AML-193 (cell line): Measurements from ENCODE around the gene KCNG1.
A peak's percentile ranks its signal among the peaks of the same experiment; 100 is the strongest.

Source experiments
- DNase-seq, 2 experiments: peaks; one replicate each; lab custom pipeline; 2025; lab: John Stamatoyannopoulos, UW

Gene KCNG1

DNA sequence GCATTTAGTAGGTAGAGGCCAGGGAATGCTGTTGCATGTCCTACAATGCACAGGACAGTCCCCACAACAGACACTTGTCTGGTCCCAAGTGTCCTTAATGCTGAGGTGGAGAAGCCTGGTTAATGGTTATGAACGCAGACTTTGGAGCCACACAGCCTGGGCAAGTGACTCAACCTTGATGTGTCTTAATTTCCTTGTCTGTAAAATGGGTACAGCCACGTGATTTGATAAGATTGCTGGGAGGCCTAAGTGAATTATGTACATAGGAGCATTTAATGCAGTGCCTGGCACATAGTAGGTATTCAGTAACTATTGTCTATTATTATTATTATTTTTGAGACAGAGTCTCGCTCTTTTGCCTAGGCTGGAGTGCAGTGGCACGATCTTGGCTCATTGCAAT, 11.4 kb downstream of the KCNG1 start:
- DNase-seq: no peak

DNA sequence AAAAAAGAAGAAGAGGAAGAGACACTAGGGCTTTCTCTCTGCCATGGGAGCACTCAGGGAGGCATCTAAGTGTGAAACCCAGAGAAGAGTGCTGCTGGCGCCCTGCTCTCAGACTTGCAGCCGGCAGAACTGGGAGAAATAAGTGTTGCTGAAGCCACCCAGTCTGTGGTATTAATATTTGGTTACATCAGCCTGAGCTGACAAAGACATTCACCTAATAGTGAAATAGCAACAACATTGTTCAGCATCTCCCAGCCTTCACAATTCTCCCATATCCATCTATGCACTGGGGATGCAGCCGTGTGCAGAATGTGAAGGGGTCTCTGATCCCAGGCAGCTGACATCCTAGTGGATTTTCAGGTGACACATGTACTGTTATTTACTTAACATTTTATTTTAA, 12.0 kb downstream of the KCNG1 start:
- no peak for DNase-seq

DNA sequence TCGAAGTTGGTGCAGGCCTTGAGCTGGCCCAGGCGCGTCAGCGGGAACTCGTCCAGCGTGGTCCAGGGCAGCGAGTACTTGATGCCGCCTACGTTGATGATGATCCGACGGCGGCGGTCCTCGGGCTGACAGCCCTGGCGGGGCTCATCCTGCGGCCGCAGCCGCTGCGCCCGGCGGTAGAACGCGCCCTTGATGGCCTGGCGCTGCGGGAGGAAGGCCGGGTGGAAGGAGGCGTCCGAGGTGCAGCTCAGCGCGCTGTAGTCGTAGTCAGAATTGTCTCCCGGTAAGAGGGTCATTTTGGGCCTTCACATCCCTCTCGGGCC, 12.9 kb downstream of the KCNG1 start:
- DNase-seq: no peak

DNA sequence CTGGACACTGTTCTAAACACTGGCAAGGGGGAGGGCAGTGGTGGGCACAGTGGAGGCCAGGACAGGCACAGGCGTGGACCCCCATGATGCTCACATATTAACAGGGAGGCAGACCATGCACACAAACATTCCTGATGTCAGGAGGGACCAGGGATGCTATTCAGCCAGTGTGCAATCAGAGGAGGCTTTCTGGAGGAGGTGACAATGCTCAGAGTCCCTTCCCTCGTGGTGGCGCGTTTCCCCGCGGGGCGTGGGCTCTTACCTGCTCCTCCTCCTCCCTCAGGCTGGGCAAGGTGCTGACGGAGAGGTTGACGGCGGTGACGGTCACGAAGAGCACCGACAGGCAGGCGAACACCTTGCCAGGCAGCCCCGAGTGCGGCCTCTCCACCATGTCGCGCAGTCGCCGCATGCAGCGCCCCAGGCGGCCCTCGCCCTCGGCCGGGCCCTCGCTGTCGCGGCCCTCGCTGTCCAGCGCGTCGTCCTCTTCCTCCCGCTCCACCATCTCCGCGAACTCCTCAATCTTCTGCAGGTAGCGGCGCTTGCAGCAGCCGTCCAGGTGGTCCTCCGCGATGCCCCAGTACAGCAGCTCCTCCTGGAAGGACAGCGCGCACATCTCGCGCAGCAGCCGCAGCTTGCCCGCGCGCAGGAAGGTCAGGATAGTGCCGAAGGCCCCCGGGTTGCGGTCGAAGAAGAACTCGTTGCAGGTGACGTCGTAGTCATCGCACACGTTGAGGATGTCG, 13.4 kb downstream of the KCNG1 start:
- DNase-seq: no peak

DNA sequence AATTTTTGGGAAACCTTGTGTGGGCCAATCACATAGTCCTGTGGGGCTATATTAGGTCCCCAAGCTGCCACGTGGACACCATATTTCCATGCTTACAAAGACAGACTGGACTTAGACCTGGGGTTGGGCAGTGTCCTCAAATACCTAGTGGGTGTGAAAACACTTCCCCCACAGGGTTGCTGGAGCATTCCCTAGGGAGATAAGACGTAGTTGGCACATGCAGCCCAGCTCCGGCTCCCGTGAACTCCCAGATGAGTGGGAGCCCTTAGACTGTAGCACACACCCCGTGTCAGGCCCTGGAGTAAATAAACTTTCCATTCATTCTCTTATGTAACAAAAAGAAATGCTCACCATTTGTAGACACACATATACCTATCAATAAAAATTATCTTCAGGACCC, 14.2 kb downstream of the KCNG1 start:
- no peak for DNase-seq

DNA sequence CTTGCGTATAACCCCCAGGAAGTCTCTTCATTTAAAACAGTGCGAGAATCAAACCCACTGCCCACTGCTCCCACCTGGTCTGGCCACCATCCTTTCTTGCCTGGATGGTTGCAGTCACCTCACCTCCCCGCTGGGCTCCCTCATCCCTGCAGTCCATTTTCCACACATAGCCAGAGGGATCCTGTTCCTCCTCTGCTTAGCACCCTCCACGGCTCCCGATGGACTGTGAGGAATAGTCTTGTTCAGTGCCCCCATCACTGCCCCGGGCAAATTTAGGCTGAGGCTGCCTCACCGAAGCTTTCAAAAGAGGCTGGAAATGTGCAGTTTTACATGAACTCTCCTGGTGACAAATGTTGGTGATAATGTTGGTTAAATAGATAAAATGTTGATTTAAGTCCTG, 17.7 kb downstream of the KCNG1 start:
- no peak for DNase-seq

DNA sequence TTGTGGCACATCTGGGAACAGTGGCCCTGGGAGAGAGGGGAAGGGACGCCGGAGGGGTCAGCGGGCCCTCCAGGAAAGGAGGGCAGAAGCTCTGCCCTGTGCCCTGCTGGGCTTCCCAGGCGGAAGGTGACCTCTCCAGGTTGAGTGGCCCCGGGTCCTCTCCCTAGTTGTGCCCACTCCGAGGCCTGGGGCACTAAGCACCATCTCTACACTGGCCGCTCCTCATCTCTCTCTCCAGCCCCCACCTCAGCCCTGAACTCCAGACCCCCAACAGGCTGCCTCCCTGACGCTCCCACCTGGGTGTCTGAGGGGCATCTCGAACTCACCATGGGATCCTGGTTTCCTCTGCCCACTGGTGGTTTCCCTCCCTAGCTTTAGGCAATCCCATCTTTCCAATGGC, 18.1 kb downstream of the KCNG1 start:
- no peak for DNase-seq

DNA sequence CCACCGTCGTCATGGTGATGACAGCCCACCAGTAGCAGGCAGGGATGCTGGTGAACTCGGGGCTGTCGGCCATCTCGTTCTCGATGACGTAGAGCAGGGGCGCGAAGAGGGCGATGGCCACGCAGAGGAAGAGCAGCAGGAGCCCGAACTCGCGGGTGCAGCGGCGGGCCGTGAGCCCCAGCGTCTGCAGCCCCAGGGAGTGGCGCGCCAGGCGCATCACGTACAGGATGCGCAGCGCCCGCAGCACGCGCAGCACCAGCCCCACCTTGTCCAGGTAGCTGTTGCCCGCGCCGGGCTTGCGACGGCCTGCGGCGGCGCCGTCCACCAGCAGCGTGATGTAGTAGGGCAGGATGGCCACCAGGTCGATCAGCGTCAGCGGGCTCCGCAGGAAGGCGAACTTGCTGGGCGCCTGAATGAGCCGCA, 18.6 kb downstream of the KCNG1 start:
- no peak for DNase-seq

DNA sequence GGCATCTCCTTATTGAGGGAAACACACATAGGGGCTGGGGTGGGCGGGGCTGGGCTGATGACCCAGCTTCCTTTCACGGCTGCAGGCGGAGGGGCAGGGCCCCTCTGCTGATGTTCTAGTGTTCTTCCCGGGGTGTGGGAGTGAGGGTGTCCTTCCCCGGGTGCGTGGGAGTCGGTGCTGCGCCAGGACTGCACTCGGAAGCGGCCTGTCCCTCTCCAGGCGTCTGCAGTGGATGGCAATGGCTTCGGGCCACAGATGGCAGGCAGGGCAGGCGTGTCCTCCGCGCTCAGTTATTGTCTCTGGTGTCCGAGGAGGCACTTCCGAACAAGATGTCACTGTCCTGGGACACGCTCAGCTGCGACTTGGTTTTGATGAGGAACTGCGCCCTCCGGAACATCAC, 19.2 kb downstream of the KCNG1 start:
- no peak for DNase-seq

DNA sequence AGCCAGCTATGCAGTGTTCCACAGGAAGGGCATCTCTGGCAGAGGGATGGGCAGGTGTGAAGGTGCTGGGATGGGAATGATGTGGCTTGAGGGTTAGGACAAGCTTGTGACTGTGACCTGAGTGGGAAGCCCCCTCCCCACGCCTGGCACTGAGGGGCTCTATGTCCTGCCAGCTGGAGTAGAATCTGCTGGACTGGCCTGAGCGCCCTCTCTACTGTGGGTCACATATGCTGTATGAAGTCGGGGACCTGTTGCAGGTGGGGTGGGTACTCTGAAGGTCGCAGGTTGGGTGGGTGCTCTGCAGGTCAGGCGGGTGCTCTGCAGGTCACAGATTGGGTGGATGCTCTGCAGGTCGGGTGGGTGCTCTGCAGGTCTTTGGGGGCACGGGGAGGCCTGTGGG, 20.3 kb downstream of the KCNG1 start:
- DNase-seq: no peak

DNA sequence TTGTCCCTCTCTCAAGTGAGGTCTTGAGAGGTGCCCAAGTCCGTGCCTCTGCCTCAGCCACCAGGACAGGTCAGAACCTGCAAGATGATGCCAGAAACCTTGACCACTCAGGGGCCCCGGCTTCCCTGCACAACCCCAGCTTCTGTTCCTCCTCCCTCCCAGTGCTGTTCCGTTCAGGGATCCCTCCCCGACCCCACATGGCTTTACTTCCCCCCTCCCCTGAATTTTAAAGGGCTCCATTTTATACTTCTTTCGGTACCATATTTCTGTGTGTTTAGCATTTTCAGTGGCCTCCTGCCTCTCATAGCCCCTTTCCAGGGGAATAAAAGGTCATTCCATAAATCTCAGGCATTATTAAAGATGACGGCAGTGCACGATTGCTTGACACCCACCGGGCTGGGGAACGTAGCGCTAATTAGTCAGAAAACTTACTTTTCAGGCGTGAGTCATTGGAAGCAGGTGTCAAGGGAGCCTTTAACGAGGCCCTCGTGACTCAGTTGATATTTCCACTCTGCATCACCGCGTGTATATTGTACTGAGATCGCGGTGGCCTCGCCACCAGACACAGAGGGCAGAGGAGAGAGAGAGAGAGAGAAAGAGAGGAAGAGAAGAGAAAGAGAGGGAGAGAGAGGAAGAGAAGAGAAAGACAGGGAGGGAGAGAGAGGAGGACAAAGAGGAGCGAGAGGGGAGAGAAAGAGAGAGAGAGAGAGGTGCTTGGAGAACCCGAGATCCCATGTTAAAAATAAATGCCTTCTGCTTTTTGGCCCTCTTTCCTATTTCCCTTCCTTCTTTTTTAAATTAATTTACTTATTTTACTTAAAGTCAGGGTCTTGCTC, 21.3 kb downstream of the KCNG1 start:
- no peak for DNase-seq

DNA sequence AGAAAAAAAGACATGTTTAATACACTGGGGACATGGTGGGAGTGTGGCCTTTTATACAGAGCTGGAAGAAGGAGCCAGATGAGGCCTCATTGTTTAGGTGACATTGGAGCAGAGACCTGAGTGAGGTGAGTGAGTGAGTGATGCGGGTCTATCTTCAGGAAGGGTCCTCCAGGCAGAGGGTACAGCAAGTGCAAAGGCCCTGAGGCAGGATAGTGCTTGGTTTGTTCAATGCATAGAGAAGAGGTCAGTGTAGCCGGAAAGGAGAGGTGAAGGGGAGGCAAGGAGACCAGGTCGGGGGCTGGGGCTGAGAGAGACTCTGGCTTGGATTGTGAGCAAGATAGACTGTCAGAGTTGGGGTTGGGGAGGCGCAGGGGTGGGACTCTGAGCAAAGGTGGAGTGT, 23.6 kb downstream of the KCNG1 start:
- no peak for DNase-seq

DNA sequence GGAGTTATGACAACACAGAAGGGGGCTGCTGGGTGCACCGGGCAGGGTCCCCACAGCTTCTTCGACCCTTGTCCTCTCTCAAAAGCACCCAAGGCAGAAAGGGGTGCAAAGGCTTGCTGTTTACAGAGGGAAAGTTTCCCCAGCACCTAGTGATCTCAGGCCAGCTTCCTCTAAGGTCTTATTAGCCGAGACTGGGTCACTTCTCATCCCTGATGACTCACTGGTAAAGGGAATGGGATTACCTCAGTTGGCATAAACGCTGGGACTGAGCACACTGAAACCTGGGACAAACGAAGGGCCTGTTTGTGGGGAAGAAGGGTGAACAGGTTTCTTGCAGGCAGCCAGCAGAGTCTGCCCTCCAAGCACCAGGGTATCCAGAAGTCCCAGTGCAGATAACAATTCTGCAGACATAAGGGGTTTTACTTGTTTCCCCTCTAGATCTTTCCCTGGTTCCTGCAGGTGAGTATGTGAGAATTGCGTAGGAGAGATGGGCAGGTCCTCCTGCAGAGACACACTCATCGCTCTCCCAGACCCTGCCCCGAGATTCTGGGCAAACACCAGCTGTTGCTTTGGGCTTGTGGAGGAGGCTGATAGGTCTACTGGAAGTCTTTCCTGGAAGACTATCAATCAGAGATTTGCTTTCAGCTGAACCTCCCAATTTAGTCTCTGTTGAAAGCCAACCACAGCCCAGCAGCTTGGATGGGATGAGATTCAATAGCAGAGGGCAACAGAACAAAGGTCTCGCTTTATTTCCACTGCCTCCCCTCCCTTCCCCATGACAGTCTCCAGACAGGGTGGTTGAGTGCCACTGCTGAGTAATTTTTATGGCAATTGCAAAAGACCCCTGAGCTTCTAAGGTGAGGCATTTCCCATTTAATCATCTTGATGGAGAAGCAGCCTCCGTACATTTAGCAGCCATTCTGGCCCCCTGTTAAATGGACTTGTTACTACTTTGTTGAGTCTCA, 25.7 kb downstream of the KCNG1 start:
- DNase-seq: no peak

DNA sequence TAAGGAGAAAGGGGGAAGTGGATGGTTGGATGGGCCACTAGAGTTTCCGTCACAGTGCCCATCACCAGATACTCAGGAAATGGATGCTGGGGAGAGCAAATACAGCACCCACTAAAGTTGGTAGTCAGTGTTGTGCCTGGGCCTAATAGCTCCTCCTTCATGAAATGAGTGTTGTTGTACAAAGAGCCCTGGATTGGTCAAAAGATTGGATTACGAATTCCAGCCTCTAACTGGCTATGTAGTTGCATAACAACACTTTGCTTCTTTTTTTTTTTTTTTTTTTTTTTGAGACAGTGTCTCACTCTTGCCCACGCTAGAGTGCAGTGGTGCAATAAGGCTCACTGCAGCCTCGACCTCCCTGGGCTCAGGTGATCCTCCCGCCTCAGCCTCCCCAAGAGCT, 27.4 kb downstream of the KCNG1 start:
- no peak for DNase-seq

DNA sequence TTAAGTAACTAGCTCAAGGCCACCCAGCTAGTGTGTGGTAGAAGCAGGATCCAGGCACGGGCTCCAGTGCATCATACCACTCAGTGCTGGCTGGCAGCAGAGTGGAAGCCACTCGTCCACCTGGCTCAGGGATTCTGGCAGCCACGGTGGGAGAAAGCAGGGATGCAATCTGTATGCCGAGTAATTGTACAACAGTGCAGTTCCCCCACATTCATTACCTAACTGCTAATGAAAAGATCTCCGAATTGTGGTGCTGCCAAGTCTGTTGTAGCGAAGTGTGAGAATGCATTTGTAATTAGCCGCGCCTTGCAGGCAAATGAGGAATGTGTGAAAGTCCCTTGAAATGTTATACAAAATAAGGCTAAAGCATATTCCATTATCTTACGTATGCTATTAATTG, 29.0 kb downstream of the KCNG1 start:
- no peak for DNase-seq

DNA sequence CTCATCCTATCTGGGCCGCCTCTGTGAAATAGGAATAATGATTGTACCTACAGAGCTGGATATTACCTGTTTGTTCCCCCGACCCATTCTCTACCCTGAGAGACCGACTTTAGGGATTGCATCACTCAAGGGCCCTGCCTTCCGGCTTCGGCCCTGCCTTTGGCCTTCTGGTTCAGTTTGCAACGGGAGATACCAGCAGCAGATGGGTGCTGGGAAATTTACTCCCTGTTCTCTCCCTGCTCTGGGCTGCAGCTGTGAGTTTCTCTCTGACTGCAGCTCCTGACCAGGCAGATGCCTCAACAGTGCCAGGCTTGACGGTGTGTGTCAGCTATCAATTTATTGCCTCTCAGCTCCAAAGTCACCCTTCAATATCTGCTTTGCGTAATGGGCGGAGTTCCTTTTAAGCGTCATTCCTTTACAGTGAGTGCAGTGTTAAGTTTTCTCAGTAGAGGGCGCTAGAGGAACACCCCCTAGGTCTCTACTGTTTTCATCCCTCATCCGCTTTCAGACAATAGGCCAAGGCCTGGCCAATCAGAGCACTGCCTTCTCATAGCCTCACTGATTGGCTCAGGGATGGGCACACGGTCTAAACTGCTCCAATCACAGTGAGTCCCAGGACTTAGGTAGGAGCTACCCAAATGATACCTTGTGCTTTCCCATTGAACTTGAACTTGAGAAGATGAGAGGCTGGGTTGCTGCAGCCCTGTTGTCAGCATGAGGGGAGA, 30.0 kb downstream of the KCNG1 start:
- peak; percentile 4 to 63 for DNase-seq

DNA sequence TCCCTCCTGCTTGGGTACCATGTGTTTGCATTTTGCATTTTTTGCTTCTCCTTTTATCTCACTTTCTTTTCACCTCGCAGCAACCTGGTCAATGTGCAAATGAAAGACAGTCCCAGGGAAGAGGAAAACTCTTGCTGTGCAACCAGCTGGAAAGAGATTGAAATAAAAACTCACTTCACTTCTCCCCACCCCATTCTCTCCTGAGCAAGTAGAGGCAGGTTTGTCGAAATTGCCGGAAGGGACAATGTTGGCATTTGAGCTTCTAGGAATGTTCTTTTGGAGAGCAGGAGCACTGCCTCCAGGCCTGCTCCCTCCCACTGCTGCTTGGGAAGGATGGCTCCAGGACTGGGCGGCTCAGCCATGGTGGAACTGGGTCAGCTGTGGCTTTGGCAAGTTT, 30.6 kb downstream of the KCNG1 start:
- no peak for DNase-seq

DNA sequence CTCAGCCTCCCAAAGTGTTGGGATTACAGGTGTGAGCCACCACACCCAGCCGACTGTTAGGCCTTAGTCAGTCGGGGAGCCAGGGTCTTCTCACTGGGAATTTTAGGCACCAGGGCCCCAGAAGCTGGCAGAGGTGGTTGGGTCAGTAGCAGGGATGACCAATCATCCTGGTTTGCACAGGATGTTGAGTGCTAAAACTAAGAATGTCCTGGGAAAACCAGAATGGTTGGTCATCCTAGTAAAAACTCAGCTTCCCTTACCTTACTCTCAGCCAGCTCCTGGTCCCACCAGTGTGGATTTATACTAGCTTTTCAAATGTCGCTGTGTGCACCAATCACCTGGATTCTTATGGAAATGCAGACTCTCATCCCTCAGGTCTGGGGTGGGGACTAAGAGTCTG, 31.8 kb downstream of the KCNG1 start:
- no peak for DNase-seq

DNA sequence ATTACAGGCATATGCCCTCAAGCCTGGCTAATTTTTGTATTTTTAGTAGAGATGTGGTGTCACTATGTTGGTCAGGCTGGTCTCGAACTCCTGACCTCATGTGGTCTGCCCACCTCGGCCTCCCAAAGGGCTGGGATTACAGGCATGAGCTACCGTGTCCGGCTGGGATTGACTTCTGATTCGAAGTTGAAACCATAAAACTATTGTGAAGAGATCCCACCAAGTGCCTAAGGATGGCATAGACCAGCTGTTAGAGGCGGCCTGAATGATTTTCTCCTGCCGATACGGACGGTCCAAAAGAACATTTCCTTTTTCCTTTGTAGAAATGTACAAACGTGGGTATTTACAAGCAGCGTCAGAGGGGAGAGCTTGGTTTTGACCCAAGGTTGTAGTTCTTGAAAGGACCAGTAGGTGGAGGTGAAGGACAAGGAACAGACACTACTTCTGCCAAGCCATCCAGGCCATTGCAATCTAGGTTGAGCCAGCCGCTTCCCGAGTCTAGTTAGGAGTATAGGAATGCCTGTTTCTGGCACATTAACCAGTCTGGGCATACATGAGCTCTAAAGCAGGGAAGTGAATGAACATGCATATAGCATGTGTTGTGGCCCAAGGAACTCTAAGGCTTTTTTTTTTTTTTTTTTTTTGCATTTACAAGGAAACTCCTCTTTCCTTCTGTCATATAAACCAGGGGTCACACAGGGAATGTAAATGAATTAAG, 35.3 kb downstream of the KCNG1 start:
- peak; percentile 54 to 63 for DNase-seq

DNA sequence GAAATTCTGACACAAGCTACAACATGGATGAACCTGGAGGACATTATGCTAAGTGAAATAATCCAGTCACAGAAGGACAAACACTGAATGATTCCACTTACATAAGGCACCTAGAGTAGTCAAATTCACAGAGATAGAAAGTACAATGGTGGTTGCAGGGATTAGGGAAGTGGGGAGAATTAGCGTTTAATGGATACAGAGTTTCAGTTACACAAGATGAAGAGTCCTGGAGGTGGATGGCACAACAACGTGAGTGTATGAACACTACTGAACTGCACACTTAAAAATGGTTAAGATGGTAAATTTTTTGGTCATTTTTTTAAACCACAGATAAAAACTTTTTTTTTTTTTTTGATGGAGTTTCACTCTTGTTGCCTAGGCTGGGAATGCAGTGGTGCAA, 39.6 kb downstream of the KCNG1 start:
- DNase-seq: no peak

DNA sequence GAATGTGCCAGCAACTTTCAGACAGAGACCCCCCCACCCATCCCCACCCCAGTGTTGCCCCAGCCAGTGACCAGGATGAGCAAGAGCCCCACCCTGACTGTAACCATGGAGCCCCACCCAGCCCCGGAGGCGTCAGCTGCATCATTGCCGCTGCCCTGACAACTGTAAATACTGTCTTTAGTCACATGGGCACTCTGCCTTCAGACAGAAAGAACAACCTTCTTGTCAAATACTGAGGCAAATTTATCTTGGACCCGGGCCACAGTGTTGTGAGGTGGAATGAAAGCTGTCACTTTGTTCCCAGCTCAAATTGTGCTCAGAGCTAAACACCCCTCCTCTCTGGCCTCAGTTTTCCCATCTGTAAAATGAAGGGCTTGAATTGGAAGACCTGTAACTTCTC, 40.5 kb downstream of the KCNG1 start:
- no peak for DNase-seq
